ACHN (cell line): ENCODE results near the gene SDHAF2.
A peak's percentile ranks its signal among the peaks of the same experiment; 100 is the strongest.
"Not testable (repeated sequence)": the region's sequence is repeated elsewhere in the genome, so short reads cannot be mapped to it uniquely, and the experiment has no call there.

ENCODE experiments used
- DNase-seq: peaks from one replicate; pipeline ENCODE4 v3.0.0-alpha.2; 2015
- in situ Hi-C: cut with HindIII; loops from 2 replicates; pipeline ENCODE4 v1.10.0; 2017; ENCODE audit warnings: low sequenced_read_pairs, low pct_ligation_motif_present, low pct_unique_long_range_greater_than_20kb

SDHAF2 gene

DNA sequence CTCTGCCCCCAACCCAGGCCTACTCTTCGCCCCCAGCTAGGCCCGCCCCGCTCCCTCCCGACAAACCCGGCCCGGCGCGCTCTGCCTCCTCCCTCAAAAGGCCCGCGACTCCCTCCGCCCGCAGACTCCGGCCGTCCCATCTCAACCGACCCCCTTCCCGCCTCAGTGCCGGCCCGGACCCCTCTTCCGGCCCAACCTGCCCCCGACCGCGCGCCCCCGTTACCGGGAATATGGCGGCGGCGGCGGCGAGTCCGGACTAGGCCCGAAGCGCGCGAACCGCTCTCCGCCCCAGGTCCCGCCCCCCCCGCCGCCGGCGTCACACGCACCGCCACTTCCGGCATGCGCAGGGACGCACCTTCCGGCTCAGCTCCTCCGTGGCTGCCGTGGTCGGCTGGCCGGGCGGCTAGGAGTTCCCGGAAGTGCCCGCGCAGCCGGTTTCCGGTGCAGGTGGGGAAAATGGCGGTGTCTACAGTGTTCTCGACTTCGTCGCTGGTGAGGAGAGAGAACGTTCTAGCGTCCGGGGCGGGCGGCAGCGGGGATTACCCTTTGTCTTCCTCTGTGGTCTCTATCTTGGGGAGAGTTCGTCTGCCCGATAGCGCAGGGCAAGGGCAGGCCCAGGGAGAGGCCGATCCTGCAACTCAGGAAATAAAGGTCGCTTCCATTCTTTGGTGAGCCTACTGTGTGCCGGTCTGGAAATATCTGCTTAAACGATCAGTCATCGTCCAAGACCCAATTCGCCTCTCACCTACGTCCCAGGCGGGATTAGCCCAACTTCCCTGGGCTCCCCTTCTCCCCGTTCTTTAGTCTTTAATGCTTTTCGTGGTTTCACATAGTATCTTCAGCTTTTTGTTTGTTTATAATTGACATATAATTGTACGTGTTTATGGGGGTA is at the start of gene SDHAF2, which contains the start of gene CPSF7:
TSS of gene SDHAF2 (plus strand) at position 434 of the 892 bp plus-strand sequence. CDS start at position 457, 23 bp downstream.
TSS of gene CPSF7 (minus strand) at position 285 of the 892 bp plus-strand sequence. CDS start 740 bp downstream, outside the sequence.
- in situ Hi-C loops: no loop called here
- DNase-seq: peak; percentile 94

DNA sequence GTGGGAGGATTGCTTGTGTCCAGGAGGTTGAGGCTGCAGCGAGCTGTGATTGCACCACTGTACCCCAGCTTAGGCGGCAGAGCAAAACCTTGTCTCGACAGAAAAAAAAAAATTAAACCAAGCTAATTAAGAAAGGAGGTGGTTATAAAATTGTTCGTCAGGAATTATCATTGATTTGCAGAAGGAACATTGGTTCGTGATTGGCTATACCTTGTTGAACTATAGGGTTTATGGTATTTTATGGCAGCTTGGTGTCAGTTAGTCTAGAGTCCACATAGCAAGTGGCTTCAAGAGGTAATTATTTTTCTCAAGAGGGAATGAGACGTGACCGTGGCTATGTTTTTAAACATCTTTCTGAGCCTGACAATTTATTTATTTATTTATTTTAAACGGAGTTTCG is 49.0 kb upstream of the SDHAF2 start:
- in situ Hi-C loops: no loop called here
- no peak for DNase-seq

DNA sequence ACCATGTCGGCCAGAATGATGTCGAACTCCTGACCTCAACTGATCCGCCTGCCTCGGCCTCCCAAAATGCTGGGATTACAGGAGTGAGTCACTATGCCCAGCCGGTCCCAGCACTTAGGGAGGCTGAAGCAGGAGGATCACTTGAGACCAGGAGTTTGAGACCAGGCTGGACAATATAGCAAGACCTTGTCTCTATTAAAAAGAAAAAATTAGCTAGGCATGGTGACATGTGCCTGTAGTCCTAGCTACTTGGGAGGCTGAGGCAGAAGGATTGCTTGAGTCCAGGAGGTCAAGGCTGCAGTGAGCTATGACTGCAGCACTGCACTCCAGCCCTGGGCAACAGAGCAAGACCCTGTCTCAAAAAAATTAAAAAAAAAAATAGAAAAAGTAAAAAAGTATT is 46.1 kb upstream of the SDHAF2 start:
- in situ Hi-C loops, DNase-seq: not testable (repeated sequence)

DNA sequence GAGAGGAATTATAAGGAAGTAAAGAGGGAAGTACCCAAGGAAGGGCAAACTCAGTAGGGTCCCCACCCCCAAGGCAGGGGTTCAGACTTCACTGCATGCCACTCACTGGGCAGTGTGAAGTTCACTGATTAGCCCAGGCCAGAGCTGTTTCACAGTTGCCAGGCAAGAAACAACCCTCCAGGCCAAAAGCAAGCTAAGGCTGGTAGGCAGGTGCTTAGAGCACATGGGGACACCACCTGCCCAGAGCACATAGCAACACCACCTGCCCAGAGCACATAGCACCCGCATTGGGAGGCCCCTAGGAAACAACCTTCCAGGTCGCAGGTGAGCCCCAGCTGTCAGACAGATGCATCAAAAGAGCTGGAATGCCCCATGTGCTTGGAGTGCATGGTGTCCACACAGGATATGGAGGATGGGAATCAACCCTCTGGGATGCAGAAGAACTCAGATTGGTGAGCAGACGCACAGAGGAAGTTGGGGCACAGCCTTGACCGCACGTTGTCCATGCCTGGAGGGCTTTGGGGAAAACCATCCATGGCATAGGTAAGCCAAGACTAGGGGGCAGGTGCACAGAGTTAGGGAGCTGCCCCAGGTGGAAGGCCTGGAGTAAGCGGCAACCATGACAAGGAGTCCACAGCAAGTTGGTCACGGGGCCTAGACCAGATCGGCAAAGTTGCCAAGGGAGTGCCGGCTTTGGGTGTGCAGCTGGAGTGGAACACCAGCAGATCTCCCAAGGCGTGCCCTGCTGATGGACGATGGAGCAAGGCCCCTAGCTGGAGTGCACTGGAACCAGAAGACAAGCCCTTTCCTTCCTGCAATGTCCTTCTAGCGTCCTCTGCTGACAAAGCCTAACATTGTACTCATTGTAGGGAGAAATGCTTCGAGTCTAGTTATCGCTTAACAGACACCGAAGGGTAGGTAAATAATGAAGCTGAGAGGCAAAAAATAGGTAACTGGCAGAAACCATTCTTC is 45.4 kb upstream of the SDHAF2 start:
- in situ Hi-C loops: no loop called here
- DNase-seq: no peak

DNA sequence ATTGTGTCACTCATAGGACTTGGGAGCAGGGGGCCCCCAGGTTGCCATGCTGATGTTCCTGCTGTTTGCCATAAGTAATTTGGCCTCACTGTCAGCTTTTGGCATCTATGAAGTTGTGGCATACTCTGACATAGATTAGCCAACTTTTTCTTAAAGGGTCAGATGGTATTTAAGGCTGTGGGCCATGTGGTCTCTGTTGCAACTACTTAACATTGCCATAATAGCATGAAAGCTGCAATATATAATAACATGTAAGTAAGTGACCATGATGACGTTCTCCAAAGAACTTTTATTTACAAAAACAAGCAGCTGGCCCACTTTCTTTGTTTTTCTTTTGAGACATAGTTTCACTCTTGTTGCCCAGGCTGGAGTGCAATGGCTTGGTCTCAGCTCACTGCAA is 39.8 kb upstream of the SDHAF2 start:
- in situ Hi-C loops: no loop called here
- DNase-seq: no peak

DNA sequence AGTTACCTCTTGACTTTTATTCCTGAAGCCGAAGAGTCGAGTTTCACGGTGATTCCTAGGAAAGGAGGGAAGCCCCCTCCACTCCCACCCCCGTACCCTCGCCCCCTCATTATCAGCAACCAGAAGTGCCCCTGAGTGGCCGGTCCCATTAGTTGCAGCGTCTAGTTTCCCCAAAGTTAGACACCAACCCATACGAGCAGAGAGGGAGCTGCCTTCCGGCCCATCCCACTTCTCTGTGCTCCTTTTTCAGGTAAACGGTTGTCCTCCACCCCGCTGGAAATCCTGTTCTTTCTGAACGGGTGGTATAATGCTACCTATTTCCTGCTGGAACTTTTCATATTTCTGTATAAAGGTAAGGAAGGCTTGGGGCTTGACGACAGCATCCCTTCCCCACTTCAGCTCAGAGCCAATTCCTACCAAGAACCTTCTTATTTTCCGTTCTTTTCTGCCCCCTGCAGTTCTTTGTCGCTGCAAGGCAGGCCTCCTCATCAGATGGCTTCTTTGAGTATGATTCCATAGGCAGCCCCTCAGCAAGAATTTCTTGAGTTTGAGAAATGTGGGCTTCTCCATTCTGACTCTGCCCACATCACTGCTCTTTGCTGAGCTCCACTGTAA is 36.8 kb upstream of the SDHAF2 start:
- in situ Hi-C loops: no loop called here
- peak; percentile 30 for DNase-seq

DNA sequence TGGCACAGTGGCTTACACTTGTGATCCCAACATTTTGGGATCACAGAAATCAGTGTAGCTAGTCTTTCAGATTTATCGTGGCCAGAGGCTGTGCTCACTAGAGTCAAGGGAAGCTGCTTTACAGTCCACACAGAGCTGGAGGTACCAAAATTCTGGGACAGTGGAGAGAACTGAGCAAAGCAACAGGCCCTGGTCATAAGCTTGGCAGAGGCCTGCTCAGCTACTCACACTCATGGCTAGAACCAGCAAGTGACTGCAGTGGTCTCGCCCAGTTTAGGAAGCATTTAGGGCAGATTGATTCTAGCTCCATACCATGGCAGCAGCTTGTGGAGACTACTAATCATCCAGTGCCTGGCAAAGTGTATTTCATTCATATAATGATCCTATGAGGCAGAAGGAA is 28.8 kb upstream of the SDHAF2 start:
- in situ Hi-C loops: no loop called here
- no peak for DNase-seq

DNA sequence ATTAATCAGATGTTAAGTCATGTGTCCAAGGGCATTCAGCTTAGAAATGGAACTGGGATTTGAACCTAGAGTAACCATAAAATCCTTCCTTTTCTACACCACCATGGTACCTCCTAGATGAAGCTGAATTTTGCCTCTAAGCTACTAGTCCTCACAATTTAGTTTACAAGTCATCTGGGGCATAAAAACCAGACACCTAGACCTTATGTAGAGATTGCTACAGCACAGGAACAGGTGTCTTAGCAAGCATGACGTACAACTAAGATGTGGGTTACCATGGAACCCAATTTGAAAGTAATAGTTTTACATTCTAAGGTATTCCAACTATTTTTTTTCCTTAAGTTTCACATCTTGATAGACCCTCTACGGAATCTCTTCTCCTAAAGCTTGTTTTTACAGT is 28.4 kb upstream of the SDHAF2 start:
- in situ Hi-C loops: no loop called here
- DNase-seq: no peak

DNA sequence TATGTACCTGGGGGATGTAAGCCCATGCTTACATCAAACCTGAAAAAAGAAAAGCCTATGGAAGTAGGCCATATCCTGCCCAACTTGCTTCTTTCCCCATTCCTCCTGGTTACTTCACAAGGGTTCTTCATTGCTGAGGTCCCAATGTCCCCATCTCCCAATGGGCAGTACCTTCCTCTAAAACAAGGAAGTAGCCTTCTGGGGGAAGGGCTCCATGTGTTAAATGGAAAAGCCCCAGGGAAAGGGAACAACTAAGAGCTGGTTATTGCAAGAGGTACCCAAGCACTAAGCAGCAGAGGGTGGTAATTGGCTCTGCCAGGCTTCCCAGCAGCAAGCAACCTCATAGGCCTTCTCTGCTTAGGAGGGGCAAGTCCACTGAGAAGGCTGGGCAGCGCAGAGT is 26.3 kb upstream of the SDHAF2 start:
- DNase-seq: no peak
- in situ Hi-C loops: no loop called here

DNA sequence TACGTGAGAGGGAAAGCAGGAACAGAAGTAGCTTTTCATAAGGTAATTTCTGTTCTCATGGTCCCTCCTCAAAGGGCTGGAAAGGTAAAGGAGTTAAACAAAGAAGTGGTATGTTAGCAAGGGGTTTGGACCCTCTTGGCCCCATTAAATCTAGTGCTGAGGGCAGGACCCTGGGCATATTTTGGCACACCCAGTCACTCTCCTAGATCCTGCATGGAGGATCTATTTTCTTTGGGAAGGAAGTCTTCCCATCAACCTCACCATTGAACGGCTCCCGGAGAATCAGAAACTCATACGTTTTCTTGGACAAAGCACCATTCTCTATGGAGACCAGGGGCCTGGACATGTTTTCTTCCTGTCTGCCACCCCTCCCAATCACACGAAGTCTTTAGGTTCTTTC is 25.8 kb upstream of the SDHAF2 start:
- in situ Hi-C loops: no loop called here
- DNase-seq: no peak

DNA sequence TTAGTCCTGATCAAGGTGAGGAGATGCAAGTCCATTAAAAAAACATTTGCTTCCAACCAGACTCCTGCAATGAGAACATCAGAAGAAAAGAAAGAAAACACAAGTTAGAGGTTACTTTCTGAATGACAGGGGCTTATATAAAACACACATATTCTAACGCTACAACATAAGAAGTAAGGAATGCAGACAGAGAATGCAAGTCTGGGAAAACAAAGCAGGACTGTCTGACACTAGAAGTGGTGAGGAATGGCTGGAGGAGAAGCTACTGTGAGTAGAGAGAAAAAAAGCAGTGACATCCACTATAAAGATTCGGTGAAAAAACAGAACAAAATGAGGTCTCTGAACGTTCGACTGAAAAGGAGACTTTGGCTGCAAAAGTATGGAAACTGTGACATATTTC is 25.3 kb upstream of the SDHAF2 start:
- DNase-seq: no peak
- in situ Hi-C loops: no loop called here

DNA sequence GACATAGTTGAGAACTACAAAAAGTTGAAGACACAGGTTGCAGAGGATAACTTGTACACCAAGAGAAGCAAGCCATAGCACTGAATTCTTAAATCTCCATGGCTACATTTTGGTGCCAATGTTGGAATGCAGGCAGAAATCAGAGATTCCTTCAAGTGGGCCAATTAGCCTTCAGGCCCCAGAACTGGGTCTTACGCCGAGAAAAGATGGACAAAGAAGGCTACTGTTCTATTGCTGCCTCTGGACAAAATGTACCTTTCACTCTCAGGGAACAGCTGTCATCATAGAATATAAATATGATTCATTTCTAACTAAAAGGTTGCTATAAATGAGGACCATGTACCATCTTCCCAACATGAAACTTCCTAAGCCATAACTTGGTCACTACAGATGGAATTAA is 23.9 kb upstream of the SDHAF2 start:
- in situ Hi-C loops: no loop called here
- DNase-seq: no peak

DNA sequence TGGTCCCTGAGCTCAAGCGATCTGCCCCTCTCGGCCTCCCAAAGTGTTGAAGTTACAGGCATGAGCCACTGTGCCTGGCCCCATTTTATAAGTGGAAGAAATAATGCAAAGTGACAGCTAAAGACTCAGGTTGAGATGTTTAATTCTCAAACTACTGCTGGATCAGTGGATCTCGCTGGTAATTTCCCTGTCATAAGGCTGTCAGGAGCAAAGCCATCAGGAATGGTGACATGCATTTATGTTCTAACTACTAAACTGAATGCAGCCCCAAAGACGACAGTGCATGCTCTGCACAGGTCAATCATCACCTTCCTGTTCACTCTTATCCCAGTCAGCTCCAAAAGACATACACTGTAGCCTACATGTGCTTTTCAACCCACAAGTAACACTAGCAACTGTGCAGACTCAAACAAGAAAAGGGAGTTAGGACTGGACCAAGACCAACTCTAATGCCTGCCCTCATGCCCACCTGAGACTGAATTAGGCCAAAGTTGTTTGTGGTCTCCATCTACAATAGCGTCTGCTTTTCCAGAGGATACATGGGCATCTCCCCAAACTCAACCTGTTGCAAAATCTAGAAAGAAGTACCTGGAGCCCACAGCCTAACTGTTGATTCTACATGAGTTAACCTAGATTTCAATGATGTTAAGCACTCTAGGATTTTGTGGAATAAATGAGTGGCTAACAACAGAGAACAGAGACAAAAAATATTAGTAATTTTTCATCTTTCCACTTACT is 22.8 kb upstream of the SDHAF2 start:
- in situ Hi-C loops: no loop called here
- DNase-seq: no peak

DNA sequence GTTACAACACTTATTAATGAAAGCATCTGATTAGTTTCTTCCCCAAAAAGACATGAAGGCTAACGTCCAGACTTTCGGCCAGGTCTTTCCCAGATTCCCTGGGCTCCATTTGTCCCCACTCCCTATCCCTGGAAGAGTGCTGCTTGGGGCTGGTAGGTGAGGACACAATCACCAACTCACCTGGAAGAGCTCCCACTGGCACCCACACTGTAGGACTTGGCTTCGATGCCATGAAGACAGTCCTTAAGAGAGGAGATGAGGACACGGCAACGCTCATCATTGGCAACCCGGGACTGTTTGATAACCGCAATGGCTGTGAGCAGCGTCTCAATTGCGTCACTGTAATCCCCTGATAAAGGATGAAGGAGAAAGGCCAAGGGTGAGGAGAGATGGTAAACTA is 18.3 kb upstream of the SDHAF2 start:
- no peak for DNase-seq
- in situ Hi-C loops: no loop called here

DNA sequence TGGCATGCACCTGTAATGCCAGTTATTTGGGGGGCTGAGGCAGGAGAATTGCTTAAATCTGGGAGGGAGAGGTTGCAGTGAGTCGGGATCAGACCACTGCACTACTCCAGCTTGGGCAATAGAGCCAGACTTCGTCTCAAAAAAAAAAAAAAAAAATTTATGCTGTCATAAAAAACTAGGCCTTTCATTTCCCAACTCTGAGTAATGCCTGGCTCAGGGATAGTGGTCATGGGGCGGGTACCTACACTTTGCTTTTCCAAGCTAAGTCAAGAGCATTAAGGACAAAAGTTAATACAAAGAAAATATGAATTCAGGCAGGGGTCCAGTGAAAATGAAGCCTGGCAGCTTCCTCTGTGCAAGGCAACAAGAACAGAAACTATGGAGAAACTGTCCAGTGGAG is 16.4 kb upstream of the SDHAF2 start:
- in situ Hi-C loops: no loop called here
- DNase-seq: no peak

DNA sequence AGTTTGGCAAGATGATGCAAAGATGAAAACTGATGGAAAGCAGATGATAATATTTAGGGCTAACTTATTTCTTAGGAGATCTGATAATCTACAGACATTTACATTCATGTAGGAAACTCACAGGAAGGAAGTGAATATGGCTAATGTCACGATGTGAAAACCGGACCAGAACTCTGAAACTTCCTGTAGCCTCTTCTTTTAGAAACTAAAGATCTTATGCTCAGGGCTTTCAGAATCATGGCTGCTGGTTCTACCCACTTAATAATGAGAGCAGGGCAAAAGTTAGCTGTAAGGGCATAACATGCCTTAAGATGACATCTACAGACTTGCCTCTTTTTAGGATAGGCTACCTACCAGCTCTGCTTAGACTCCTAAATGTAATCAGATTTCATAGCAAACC is 15.4 kb upstream of the SDHAF2 start:
- DNase-seq: no peak
- in situ Hi-C loops: no loop called here

DNA sequence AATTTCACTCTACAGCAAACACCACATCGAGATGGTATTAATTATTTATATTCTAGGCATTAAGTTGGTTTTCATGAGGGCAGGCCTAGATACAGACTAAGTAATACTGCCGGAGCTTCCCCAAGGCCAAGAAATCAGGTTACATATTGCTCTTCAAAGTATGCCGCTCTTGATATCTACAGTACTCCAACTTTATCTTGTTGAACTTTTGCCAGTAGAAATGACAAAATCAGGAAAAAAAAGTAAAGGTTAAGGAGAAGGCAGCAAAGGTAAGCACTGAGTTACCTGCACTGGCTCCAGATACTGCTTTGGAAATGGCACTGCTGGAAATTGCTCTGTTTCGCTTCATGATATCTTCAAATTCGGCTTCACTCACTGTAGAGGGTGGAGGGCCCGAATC is 14.5 kb upstream of the SDHAF2 start:
- no peak for DNase-seq
- in situ Hi-C loops: no loop called here

DNA sequence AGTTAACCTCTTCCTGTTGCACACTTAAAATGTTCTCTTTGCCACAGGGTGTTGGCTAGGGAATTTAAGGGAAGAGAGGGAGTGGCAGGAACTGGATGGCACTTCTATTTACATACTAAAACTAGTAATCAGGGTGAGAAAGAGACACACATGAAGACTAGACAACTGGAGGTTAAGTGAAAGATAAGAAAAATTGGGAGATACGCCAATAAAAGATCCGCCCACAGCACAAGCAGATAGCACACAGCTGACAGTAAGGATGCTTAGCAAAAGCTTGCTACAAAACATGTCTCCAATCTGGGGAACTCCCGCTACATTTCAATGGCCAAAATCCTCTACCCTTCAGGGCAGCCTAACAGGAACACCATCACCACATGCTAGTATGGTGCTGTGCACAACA is 13.0 kb upstream of the SDHAF2 start:
- in situ Hi-C loops: no loop called here
- DNase-seq: no peak
